Breast epithelium (tissue), 4 donors: ENCODE results near the gene PPP1R2. TPM values are rescaled to one million over a fixed set of nuclear protein-coding genes. Genes with fewer than 3 reads are reported as not detected.

Experiments
- DNase-seq, 2 donors: peaks; one replicate each; pipeline ENCODE4 v3.0.0-alpha.2; 2019; ENCODE audit warnings: low spot score in 2 of 2
- H3K27ac ChIP-seq, 2 donors: fragments of 200-600 bp; sonication (generic) in 1 of 2; one replicate each; pipeline ENCODE4 v1.5.1; 2016 to 2019; ENCODE audit warnings: mild to moderate bottlenecking in 1 of 2
- H3K27me3 ChIP-seq, 2 donors: fragments of 200-600 bp; sonication (generic) in 1 of 2; one replicate each; pipeline versions ENCODE4 v1.5.1 to v1.6.0; 2017 to 2019; ENCODE audit warnings: control low read depth in 1 of 2, mild to moderate bottlenecking in 1 of 2
- H3K36me3 ChIP-seq: fragments of 200-600 bp; one replicate; pipeline ENCODE4 v1.5.1; 2019
- H3K4me1 ChIP-seq, 2 donors: fragments of 200-600 bp; sonication (generic); one replicate each; pipeline ENCODE4 v1.5.1; 2016 to 2019; ENCODE audit warnings: control low read depth in 1 of 2
- H3K4me3 ChIP-seq, 3 donors: fragments of 200-600 bp; sonication (generic); 1 replicate in 2 of 3; 2 replicates in 1 of 3; pipeline ENCODE4 v1.5.1; 2016 to 2019; ENCODE audit warnings: mild to moderate bottlenecking in 3 of 3, moderate library complexity in 2 of 3
- H3K9me3 ChIP-seq, 2 donors: fragments of 200-600 bp; sonication (generic) in 1 of 2; one replicate each; pipeline ENCODE4 v1.5.1; 2016 to 2019; ENCODE audit warnings: control low read depth in 1 of 2
- CTCF ChIP-seq, 3 donors: fragments of 450-650 bp; IDR thresholded peaks; one replicate each; pipeline ENCODE4 v1.5.1; 2016 to 2017; ENCODE audit warnings: antibody characterized with exemption in 3 of 3, mild to moderate bottlenecking in 3 of 3, moderate library complexity in 3 of 3
- POLR2A ChIP-seq: fragments of 450-650 bp; IDR thresholded peaks from one replicate; pipeline ENCODE4 v1.6.1; 2016; ENCODE audit warnings: antibody characterized with exemption, mild to moderate bottlenecking, moderate library complexity
- POLR2AphosphoS5 ChIP-seq, 3 donors: sonication (generic); formaldehyde crosslinking; IDR thresholded peaks; one replicate each; pipeline ENCODE4 v1.6.1; 2017; ENCODE audit warnings: antibody characterized with exemption in 3 of 3
- intact Hi-C: fragments of 100-400 bp; cut with DNase I; formaldehyde crosslinking; loops from one replicate; pipeline ENCODE4 v1.15.1; 2023; ENCODE audit warnings: low total_unique reads
- total RNA-seq, 3 donors: library from RNA; depleted of rRNA; stranded (reverse); fragments of >200 nt; gene quantifications; one replicate each; pipeline ENCODE4 v1.1.0, GENCODE V29; 2016

Gene PPP1R2
- total RNA-seq, 3 donors from 2014 or later: 44.8 to 65.7 (median 61.6) TPM

- H3K27me3 ChIP-seq: no peaks in the 10 kb centered on the region
- H3K4me1 ChIP-seq: peaks cover 0 to 15% of the 10 kb centered on the region in 2 donors
- H3K27ac ChIP-seq: no peak overlapping the region
- no peak overlapping the region for H3K4me3 ChIP-seq
- H3K9me3 ChIP-seq: no peaks in the 10 kb centered on the region
- H3K36me3 ChIP-seq: peaks cover 4% of the 10 kb centered on the region
- intact Hi-C loops: no loop called here
- DNase-seq: no peak
- TF ChIP-seq CTCF (IDR thresholded peaks at IDR 0.05) (no peak), POLR2AphosphoS5 (IDR thresholded peaks at IDR 0.05) (no peak), POLR2A (no peak)
Measured at GRCh38 chr3:195537995-195538394, 5.1 kb downstream of the PPP1R2 start.

- Histone ChIP-seq H3K9me3 (no peaks in the 10 kb centered on the region), H3K27me3 (no peaks in the 10 kb centered on the region), H3K4me1 (peaks cover 0 to 4% of the 10 kb centered on the region in 2 donors), H3K27ac (no peak overlapping the region), H3K36me3 (peaks cover 4% of the 10 kb centered on the region), H3K4me3 (no peak overlapping the region)
- intact Hi-C loops: no loop called here
- no peak for DNase-seq
- TF ChIP-seq POLR2A (no peak), POLR2AphosphoS5 (IDR thresholded peaks at IDR 0.05) (no peak), CTCF (IDR thresholded peaks at IDR 0.05) (no peak)
Measured at GRCh38 chr3:195535293-195535692, 7.8 kb downstream of the PPP1R2 start.

- Histone ChIP-seq H3K27me3 (no peaks in the 10 kb centered on the region), H3K4me1 (no peaks in the 10 kb centered on the region), H3K9me3 (no peaks in the 10 kb centered on the region), H3K27ac (no peak overlapping the region), H3K4me3 (no peak overlapping the region), H3K36me3 (no peaks in the 10 kb centered on the region)
- TF ChIP-seq POLR2A (no peak), POLR2AphosphoS5 (IDR thresholded peaks at IDR 0.05) (no peak), CTCF (IDR thresholded peaks at IDR 0.05) (no peak)
- intact Hi-C loops: no loop called here
- DNase-seq: no peak
Measured at GRCh38 chr3:195532834-195533233, 10.3 kb downstream of the PPP1R2 start.

- no peak for TF ChIP-seq POLR2AphosphoS5 (IDR thresholded peaks at IDR 0.05)
- no peak for TF ChIP-seq POLR2A
- no peak for TF ChIP-seq CTCF (IDR thresholded peaks at IDR 0.05)
- intact Hi-C loops: no loop called here
- Histone ChIP-seq H3K4me1 (no peaks in the 10 kb centered on the region), H3K27me3 (no peaks in the 10 kb centered on the region), H3K27ac (no peak overlapping the region), H3K36me3 (no peaks in the 10 kb centered on the region), H3K9me3 (no peaks in the 10 kb centered on the region), H3K4me3 (no peak overlapping the region)
- DNase-seq: no peak
Measured at GRCh38 chr3:195532345-195532744, 10.8 kb downstream of the PPP1R2 start.

GRCh38 chr3:195531683-195532082 is 11.4 kb downstream of the PPP1R2 start:
- H3K4me1 ChIP-seq: no peaks in the 10 kb centered on the region
- no peak for TF ChIP-seq CTCF (IDR thresholded peaks at IDR 0.05)
- no peak for TF ChIP-seq POLR2AphosphoS5 (IDR thresholded peaks at IDR 0.05)
- TF ChIP-seq POLR2A: no peak
- H3K9me3 ChIP-seq: no peaks in the 10 kb centered on the region
- intact Hi-C loops: no loop called here
- no peak overlapping the region for H3K4me3 ChIP-seq
- no peaks in the 10 kb centered on the region for H3K36me3 ChIP-seq
- no peak for DNase-seq
- H3K27me3 ChIP-seq: no peaks in the 10 kb centered on the region
- no peak overlapping the region for H3K27ac ChIP-seq
